HG02798 (cell line): ENCODE results near the gene USP48.

Experiments used
- ATAC-seq: cut with Tn5 transposase; IDR thresholded peaks from one replicate; pipeline ENCODE4 v1.9.1; 2021; ENCODE audit warnings: mild to moderate bottlenecking; ENCODE audit not compliant: unreplicated experiment, poor library complexity

The USP48 gene

GRCh38 chr1:21659924-21660326, 123.0 kb downstream of the USP48 start:
- ATAC-seq = no peak

GRCh38 chr1:21659099-21659923, 123.6 kb downstream of the USP48 start:
- no peak for ATAC-seq

GRCh38 chr1:21657456-21658190, 125.3 kb downstream of the USP48 start:
- no peak for ATAC-seq

GRCh38 chr1:21655748-21656147, 127.2 kb downstream of the USP48 start:
- no peak for ATAC-seq

GRCh38 chr1:21655259-21655658, 127.7 kb downstream of the USP48 start:
- no peak for ATAC-seq

GRCh38 chr1:21654209-21654608, 128.7 kb downstream of the USP48 start:
- no peak for ATAC-seq

- ATAC-seq = no peak
These were observed 129.2 kb downstream of the USP48 start for GRCh38 chr1:21653744-21654100.

GRCh38 chr1:21652937-21653743, 129.8 kb downstream of the USP48 start:
- ATAC-seq = no peak

- no peak for ATAC-seq
These were observed 130.6 kb downstream of the USP48 start for GRCh38 chr1:21652101-21652936.

- ATAC-seq = no peak
These were observed 131.5 kb downstream of the USP48 start for GRCh38 chr1:21651214-21652042.

GRCh38 chr1:21650400-21650799, 132.5 kb downstream of the USP48 start:
- ATAC-seq = no peak

- no peak for ATAC-seq
These were observed 133.6 kb downstream of the USP48 start for GRCh38 chr1:21649315-21649714.

GRCh38 chr1:21648791-21649190, 134.2 kb downstream of the USP48 start:
- no peak for ATAC-seq

GRCh38 chr1:21648352-21648730, 134.6 kb downstream of the USP48 start:
- no peak for ATAC-seq

GRCh38 chr1:21647431-21648351, 135.3 kb downstream of the USP48 start:
- ATAC-seq = no peak

GRCh38 chr1:21645550-21645949, 137.4 kb downstream of the USP48 start:
- ATAC-seq = no peak

GRCh38 chr1:21644906-21645305, 138.0 kb downstream of the USP48 start:
- ATAC-seq = no peak

GRCh38 chr1:21644348-21644747, 138.6 kb downstream of the USP48 start:
- ATAC-seq = no peak
